Left colon (tissue), 2 donors: ENCODE measurements around the gene DCUN1D3. TPM values are rescaled to one million over a fixed set of nuclear protein-coding genes. Genes with fewer than 3 reads are reported as not detected.
A peak's percentile ranks its signal among the peaks of the same experiment; 100 is the strongest.
"Not testable (repeated sequence)": the region's sequence is repeated elsewhere in the genome, so short reads cannot be mapped to it uniquely, and the experiment has no call there.

ENCODE experiments used
- ATAC-seq: fragments of 200-7000 bp; cut with Tn5 transposase; one replicate; pipeline ENCODE4 v1.9.1; 2020; ENCODE audit warnings: mild to moderate bottlenecking, moderate library complexity
- DNase-seq, 2 donors: peaks; one replicate each; pipeline ENCODE4 v3.0.0-alpha.2; 2020
- intact Hi-C, 2 donors: fragments of 100-400 bp; cut with DNase I in 1 of 2; cut with micrococcal nuclease in 1 of 2; formaldehyde crosslinking; loops; one replicate each; pipeline versions ENCODE4 v1.11.2 to v1.14.0; 2022; cut with DNase I, micrococcal nuclease
- long read RNA-seq: library from polyadenylated mRNA; unstranded; transcript quantifications from one replicate; pipeline ENCODE4 v2.0.0, GENCODE V29; 2021
- total RNA-seq, 2 donors: library from RNA; stranded (reverse); fragmentation: NEBNext Ultra II Directional; extraction: Animal tissue kit (Norgen Biotek cat#: 25700); gene quantifications; one replicate each; pipeline ENCODE4 v1.2.1, GENCODE V29; 2021
- donor health status: DM: no; HTN: no; CAD: no.
- donor health status: DM: yes; HTN: yes; CAD: no.

The DCUN1D3 gene, protein sequence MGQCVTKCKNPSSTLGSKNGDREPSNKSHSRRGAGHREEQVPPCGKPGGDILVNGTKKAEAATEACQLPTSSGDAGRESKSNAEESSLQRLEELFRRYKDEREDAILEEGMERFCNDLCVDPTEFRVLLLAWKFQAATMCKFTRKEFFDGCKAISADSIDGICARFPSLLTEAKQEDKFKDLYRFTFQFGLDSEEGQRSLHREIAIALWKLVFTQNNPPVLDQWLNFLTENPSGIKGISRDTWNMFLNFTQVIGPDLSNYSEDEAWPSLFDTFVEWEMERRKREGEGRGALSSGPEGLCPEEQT
- 10 to 100 TPM; 12.4 to 14.0 TPM for total RNA-seq
- long read RNA-seq, partial matches to known transcripts, result 1 of 3 reads
- long read RNA-seq, other reads (novel, unspliced or antisense), result 2 of 3 reads

DNA sequence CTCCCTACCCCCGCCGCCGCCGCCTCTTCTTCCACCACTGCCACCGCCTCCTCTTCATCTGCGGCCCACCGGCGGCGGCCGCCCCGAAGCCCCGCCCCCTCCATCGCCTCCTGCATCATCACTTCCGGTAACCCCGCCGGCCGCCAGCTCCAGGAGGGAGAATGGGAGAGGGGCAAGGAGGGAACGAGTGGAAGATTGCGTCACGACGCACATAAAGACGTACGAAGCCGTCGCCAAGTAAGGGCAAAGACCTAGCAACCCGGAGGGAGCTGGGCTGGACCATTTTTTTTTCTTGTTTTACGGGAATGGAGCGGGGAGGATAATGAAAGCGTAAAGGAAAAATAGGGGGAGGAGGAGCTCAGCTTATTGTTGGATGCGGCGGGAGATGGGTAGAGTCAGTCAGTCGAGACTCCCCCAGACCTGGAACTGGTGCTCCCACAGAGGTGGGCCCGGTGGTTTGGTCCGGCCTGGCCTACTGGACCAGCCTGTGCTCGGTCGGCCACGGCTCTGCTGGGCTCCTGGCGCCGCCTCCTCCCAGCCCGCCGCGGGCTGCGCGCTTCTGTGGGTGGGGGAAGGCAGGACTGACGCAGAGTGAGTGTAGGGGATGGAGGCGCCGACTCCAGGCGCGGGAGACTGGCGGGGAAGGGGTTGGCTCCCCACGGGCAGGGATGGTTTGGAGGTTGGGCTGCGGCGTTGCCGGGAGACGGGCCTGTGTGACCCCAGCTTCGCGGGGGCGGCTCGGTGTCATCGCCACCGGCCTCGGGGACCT is at the start of gene DCUN1D3, which contains the start of gene LYRM1:
TSS of gene DCUN1D3 (minus strand) at position 60 of the 769 bp plus-strand sequence. CDS start 37,820 bp downstream, outside the sequence.
TSS of gene LYRM1 (plus strand) at position 473 of the 769 bp plus-strand sequence. CDS start 14,785 bp downstream, outside the sequence.
- peak; percentile 89 for ATAC-seq
- peak; percentile 95 to 99 for DNase-seq
- intact Hi-C loops, result no loop called here

DNA sequence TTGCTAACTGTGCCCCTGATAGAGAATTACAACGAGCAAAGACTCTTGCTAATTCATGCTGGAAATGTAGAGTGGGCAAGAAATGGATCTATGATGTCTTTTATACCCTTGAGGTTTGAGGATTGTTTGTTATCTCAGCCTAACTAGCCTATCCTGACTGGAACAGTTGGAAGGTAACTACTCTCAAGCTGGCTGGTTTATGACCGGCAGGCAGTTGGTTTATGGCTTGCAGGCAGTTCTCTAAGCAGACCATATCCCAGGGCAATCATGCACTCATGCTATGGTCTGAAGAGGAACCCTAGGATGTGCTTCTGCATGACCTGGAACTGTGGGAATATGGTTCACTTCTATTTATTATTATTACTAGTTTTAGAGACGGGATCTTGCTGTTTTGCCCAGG is 49.5 kb upstream of the DCUN1D3 start:
- peak in 1 of 2 donors; percentile 13 for DNase-seq
- intact Hi-C loops, result no loop called here
- peak; percentile 97 for ATAC-seq

DNA sequence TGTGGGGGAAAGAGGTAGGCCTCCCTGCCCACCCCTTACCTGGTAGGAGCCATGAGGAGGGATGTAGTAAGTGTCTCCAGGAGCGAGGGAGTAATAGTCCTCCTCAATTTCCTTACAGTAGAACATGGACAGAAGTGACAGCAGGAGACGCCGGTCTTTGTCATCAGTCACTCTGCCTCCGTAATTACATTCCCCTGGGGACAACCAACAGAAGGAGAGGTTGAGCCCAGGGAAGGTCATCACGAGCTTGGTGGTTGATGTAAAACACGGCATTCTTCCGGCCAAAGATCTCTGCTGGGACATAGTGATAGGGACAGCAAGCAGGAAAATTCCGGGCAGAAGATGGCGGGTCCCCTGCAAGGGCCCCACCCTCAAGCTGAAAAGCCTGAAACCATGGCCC is 48.3 kb upstream of the DCUN1D3 start:
- intact Hi-C loops, result no loop called here
- ATAC-seq (no peak), DNase-seq (no peak)

DNA sequence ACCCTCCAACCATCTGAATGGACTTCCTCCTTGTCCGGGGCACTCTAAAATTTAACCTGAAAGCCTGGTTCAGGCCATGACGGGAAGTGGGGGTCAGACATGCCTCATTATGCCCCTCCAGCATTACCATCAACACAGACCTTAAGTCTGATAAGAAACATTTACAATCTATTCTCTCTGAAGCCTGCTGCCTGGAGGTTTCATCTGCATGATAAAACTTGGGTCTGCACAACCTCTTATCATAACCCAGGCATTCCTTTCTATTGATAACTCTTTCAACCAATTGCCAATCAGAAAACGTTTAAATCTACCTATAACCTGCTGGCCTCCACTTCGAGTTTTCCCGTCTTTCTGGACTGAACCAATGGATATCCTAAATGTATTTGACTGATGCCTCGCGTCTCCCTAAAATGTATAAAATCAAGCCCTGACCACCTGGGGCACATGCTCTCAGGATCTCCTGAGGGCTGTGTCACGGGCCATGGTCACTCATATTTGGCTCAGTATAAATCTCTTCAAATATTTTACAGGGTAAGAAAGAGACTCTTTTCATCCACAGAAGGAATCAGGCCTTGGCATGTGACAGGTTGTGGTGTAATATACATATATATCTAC is 46.0 kb upstream of the DCUN1D3 start:
- DNase-seq (no peak), ATAC-seq (no peak)
- intact Hi-C loops, result no loop called here

DNA sequence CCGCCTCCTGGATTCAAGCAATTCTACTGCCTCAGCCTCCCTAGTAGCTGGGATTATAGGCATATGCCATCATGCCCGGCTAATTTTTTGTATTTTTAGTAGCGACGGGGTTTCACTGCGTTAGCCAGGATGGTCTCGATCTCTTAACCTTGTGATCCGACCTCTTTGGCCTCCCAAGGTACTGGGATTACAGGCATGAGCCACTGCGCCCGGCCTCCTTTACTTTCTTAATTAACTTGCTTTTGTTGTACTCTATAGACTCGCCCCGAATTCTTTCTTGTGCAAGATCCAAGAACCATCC is 45.4 kb upstream of the DCUN1D3 start:
- DNase-seq, intact Hi-C loops, ATAC-seq: not testable (repeated sequence)

DNA sequence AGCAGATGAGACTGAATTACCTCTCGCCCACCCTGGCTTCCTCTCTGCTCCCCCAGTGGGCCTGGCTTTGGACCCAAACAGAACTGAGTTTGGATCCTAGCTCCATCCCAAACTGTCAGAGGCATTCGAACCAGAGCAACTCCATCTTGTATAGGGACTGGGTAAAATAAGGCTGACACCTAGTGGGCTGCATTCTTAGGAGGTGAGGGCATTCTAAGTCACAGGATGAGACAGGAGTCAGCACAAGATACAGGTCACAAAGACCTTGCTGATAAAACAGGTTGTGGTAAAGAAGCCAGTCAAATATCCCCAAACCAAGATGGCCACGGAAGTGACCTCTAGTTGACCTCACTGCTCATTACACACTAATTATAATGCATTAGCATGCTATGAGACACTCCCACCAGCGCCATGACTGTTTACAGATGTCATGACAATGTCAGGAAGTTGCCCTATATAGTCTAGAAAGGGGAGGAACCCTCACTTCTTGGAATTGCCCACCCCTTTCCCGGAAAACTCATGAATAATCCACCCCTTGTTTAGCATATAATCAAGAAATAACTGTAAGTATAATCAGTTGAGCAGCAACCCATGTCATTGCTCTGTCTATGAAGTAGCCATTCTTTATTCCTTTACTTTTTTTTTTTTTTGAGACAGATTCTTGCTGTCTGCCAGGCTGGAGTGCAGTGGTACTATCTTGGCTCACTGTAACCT is 44.9 kb upstream of the DCUN1D3 start:
- ATAC-seq (no peak), DNase-seq (no peak)
- intact Hi-C loops, result no loop called here

DNA sequence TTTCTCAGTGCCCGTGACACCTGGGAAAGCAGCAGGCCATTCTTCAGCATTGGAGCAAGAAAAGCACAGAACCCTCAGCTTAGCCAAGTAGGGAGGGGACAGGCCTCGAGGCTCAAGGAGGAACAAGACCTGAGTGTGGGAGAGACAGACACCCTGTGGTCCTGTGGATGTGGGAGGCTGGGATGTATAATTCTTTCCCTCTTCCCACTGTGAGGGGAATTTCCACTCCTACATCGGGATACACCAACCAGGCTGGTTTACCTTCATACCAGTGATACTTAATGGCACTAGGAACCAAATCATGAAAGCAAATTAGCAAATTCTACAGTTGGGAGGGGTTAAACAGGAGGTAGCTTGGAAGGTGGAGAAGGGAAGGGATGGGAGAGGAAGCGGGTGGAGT is 42.1 kb upstream of the DCUN1D3 start:
- ATAC-seq (no peak), DNase-seq (no peak)
- intact Hi-C loops, result no loop called here

DNA sequence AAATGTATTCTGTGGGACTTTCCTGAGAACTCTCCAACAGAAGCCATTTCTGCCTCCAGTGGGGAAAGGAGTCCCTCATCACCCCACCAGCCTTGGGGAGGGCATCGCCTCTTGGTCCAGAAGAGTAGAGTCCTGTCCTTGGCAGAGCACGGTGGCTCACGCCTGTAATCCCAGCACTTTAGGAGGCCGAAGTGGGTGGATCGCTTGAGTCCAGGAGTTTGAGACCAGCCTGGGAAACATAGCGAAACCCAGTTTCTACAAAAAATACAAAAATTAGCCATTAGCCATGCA is 41.4 kb upstream of the DCUN1D3 start:
- intact Hi-C loops, result no loop called here
- ATAC-seq (no peak), DNase-seq (no peak)

DNA sequence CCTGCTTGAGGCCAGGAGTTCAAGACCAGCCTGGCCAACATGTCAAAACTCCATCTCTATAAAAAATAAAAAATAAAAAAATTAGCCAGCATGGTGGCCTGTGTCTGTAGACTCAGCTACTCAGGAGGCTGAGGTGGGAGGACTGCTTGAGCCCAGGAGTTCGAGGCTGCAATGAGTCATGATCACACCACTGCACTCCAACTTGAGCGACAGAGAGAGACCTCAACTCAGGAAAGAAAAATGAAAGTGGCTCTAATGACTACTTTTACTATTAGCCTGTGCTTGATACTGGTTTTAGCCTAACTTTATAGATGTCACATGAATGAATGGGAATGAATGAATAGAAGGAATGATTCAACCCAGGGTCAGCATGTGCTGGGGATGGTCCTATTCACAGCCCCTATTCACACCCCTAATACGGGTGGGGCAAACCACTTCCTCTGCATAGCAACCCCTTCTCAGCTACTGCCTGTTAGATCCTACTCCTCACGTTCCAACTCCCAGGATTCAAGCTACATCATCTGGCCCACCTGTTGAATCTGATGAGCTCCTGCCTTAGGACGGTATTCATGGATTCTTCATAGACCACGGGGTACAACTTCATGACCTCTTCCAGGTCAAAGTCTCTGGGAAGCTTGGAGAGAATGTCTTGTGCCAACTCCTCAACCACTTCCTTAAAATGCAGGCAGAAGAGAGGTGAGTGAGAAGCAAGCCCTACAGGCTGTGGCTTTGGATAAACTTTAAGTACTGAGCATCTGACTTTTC is 40.9 kb upstream of the DCUN1D3 start:
- peak; percentile 19 for ATAC-seq
- intact Hi-C loops, result no loop called here
- DNase-seq, result no peak

DNA sequence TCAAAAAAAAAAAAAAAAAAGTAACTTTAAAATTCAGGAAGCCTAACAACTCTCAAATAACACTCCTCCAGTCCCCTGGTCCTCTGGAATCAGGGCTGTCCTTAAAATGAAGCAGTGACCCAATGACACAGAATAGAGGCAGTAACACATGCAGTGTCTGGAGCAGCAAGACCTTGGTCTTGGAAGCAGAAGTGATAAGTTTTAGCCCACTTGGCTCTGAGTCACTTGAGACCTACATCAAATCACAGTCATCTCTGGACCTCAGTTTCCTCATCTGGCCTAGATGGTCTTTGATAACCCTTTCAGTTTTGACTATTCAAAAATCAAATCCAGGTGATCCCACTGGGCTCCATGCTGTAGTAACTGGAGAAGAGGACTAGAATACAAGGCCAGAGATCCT is 39.5 kb upstream of the DCUN1D3 start:
- ATAC-seq (no peak), DNase-seq (no peak)
- intact Hi-C loops, result no loop called here

DNA sequence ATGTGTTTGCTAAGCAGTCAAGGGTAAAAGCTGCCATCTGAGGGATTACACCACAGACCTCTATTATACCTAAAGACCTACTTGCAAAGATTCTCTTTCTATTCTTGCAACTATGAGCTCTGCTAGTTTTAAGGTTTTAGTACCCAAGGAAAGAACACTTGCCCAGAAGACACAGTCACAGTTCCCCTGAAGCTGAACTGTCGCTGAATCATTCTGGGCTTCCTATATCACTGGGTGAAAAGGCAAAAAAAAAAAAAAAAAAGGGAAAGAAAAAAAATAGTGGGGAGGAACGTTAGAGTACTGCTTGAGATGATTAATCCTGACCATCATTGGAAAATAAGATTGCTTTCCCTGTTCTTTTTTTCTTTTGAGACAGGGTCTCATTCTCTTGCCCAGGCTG is 38.3 kb upstream of the DCUN1D3 start:
- intact Hi-C loops, result no loop called here
- DNase-seq (no peak), ATAC-seq (no peak)

DNA sequence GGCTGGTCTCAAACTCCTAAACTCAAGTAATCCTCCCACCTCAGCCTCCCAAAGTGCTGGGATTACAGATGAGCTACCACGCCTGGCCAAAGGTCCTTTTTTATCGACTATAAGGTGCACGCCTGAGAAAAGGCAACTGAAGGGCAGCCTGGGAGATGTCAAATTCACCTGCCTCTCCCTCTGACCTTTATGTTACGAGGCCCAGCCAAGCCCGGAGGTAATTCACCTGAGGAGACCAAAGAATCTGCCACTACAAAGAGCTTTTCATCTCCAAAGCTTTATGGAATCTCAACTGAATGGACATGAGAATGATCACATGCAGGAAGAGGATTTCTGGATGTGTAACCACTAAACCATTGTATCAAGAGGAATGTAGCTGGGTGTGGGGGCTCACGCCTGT is 37.6 kb upstream of the DCUN1D3 start:
- DNase-seq, result peak; percentile 50 to 52
- intact Hi-C loops, result no loop called here
- ATAC-seq, result peak; percentile 97

DNA sequence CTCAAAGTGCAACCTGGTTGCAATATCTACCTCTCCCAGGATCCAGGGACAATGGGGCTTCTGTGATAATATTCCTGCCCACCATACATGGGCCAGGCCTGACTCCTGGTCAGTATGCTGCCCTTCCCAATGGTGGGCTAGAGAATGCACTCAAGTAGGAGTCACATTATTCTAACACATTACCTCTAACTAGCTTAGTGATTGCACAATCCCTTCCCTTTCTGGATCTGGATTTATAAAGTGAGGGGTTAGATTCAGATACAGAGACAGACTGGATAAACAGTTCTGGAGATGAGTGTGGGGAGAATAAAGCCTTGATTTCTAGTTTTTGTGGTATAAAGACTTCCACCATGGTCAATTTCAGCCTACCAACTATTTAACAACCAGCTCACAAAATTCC is 33.4 kb upstream of the DCUN1D3 start:
- intact Hi-C loops, result no loop called here
- DNase-seq, result no peak
- no peak for ATAC-seq

DNA sequence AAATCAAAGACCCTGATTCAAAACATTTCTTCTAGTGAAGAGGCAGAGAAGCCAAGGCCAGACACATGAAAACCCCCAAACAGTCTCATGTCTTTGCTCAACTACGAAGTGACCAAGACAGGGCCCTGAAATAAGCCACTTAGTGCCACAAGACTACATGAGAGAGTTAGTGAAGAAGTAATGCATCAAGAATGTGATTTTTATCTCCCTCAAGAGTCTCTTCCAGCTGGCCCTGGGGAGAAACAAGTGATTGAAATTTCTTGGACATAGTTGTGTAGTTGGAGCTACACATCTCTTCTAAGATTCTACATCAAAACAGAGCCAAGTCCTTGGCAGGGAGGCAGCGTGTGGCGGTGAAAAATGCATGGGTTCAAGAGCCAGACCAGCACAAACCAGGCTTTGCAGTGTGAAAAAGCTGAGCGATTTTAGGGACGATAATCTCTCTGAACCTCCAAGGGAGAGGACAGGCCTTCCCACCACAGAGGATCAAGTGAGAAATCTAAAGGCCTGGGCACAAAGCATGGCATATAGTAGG is 31.0 kb upstream of the DCUN1D3 start:
- intact Hi-C loops, result no loop called here
- no peak for DNase-seq
- no peak for ATAC-seq

DNA sequence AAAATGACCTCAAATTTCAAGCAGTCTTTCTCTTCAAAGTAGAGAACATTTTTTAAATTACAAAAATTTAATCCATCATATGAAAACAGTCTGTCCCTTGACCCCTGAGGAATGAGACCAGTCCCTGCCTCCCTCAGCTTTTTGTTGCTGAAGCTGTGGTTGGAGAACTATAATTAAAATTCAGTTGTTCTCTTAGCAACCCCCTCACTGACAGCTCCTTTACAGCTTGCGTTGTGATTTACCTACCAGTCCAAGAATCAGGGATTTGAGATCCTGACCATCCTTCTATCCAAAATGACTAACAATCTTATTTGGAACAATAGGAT is 30.2 kb upstream of the DCUN1D3 start:
- ATAC-seq, result no peak
- no peak for DNase-seq
- intact Hi-C loops, result no loop called here

DNA sequence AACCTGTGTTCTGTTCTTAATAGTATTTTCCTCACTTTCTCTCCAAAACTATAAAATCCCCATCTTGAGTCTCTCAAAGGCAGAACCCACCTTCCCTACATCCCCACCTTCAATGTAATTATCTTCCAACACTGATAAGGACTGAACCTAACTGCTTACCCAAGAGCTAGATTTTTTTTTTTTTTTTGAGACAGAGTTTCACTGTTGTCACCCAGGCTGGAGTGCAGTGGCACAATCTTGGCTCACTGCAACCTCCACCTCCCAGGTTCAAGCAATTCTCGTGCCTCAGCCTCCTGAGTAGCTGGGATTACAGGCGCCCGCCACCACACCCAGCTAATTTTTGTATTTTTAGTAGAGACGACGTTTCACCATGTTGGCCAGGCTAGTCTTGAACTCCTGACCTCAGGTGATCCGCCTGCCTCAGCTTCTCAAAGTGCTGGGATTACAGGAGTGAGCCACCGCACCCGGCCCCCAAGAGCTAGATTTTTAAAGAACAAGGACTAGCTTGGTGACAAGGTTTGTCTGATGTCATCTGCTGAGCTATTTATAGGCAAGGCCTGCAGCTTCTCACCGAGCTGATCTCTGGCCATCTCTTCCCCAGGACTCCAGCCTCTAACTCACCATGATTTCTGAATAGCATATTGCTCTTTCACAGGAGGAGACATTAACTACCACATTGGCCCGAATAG is 29.7 kb upstream of the DCUN1D3 start:
- not testable (repeated sequence) for DNase-seq

DNA sequence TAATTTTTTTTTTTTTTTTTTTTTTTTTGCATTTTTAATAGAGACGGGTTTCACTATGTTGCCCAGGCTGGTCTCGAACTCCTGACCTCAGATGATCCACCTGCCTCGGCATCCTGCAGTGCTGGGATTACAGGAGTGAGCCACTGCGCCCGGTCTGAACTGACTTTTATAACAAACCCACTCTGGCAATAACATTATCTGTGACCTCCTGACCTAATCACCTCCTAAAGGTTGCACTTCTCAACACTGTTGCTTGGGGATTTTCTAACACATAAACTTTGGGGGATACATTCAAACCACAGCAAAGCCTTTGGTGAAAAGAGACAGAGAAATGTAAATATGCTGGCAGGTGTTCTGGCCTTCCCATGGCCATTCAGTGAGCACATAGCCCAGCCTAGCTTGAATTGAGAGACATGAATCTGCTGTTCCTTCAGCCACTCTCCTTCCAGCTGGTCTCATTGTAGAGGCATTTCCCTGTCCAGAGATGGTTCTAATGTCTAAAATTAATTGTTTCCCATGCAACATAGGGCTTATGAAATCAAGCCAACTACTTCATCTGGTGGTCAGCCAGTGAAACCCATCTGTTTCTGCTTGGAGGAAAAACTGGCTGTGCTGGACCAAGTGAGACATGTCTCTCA is 28.7 kb upstream of the DCUN1D3 start:
- intact Hi-C loops, result no loop called here
- ATAC-seq, result no peak
- DNase-seq, result no peak

More for the DNA sequence above, 29.7 kb upstream of the DCUN1D3 start:
- ATAC-seq, intact Hi-C loops: not testable (repeated sequence)

DNA sequence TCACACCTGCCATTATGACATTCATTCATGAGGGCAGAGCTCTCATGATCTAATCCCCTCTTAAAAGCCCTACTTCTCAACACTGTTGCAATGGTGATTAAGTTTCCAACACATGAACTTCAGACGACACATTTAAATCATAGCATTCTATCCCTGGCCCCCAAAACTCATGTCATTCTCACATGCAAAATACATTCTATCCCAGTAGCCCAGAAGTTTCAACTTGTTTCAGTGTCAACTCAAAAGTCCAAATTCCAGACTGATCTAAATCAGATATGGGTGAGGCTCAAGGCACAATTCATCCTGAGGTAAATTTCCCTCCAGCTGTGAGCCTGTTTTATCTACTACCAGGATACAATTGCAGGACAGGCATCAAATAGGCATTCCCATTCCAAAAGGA is 25.6 kb upstream of the DCUN1D3 start:
- intact Hi-C loops, result no loop called here
- ATAC-seq, result peak; percentile 80

More for the DNA sequence above, 25.6 kb upstream of the DCUN1D3 start:
- no peak for DNase-seq
